NB4 (cell line): ENCODE data around the gene MCRIP2.

Source experiments
- DNase-seq: peaks from one replicate; pipeline ENCODE4 v3.0.0; 2010; ENCODE audit warnings: low read depth
- H3K4me3 ChIP-seq: one replicate; pipeline ENCODE4 v1.5.1; 2011; ENCODE audit warnings: mild to moderate bottlenecking, low read depth, low read length, moderate library complexity
- CTCF ChIP-seq: IDR thresholded peaks from one replicate; pipeline ENCODE4 v1.5.1; 2012; ENCODE audit warnings: low read depth, low read length
- MYC ChIP-seq: IDR thresholded peaks from 2 replicates; pipeline ENCODE4 v1.6.1; 2011; ENCODE audit warnings: low read depth, low read length
- POLR2A ChIP-seq: IDR thresholded peaks from 2 replicates; pipeline ENCODE4 v1.6.1; 2011; ENCODE audit warnings: mild to moderate bottlenecking; ENCODE audit not compliant: insufficient read length; ENCODE audit errors: extremely low read depth
- TF ChIP-seq, protein P1 (sequence below): IDR thresholded peaks from 2 replicates; pipeline ENCODE4 v1.6.1; 2011; ENCODE audit warnings: low read depth, low read length

Gene MCRIP2

GRCh38 chr16:603933-604332 lies 37.7 kb upstream of the MCRIP2 start:
- H3K4me3 ChIP-seq, result no peak overlapping the region
- TF ChIP-seq CTCF, result no peak
- TF ChIP-seq, protein P1, sequence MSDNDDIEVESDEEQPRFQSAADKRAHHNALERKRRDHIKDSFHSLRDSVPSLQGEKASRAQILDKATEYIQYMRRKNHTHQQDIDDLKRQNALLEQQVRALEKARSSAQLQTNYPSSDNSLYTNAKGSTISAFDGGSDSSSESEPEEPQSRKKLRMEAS, result no peak
- TF ChIP-seq POLR2A, result no peak
- no peak for TF ChIP-seq MYC
- DNase-seq, result no peak

DNA sequence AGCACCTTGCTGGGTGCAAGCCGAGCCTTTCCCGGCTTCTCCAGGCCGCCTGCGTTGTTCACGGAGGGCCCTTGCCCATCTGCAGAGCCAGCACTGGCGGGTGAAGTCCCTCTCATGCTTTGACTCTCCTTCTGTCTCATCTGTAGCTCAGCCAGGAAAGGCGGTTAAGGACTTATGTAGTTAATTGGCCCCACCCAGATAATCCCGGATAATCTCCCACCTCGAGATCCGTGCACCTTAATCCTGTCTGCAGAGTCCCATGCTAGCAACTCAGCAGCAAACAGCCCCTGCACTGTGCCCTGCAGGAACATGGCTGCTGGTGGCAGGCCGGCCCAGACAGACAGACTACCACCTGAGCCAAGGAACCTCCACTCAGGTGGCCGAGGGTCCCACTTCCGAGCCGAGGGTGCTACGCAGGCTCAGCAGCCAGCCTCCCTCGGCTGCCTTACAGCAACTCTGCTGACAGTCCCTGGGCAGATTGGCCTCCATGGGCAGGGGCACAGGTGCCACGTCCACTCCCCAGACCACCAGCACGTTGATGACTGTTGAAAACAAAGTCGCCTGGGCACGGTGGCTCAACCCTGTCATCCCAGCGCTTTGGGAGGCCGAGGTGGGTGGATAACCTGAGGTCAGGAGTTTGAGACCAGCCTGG lies 34.8 kb upstream of the MCRIP2 start:
- TF ChIP-seq POLR2A, result no peak
- no peak for TF ChIP-seq CTCF
- TF ChIP-seq MYC, result no peak
- TF ChIP-seq, protein P1, result no peak
- H3K4me3 ChIP-seq, result no peak overlapping the region
- DNase-seq, result no peak

- H3K4me3 ChIP-seq, result no peak overlapping the region
- DNase-seq, result no peak
- no peak for TF ChIP-seq CTCF
- no peak for TF ChIP-seq POLR2A
- TF ChIP-seq MYC, result no peak
- TF ChIP-seq, protein P1, result no peak
Measured at GRCh38 chr16:608019-608418, 33.6 kb upstream of the MCRIP2 start.

GRCh38 chr16:609316-609715 lies 32.3 kb upstream of the MCRIP2 start:
- TF ChIP-seq MYC (no peak), CTCF (no peak), POLR2A (no peak)
- TF ChIP-seq, protein P1, result no peak
- no peak overlapping the region for H3K4me3 ChIP-seq
- DNase-seq, result no peak

- no peak for TF ChIP-seq MYC
- no peak for TF ChIP-seq POLR2A
- TF ChIP-seq CTCF, result no peak
- TF ChIP-seq, protein P1, result no peak
- no peak overlapping the region for H3K4me3 ChIP-seq
- DNase-seq, result no peak
Measured at GRCh38 chr16:609984-610383, 31.6 kb upstream of the MCRIP2 start.
